Liver (tissue), 9 donors: ENCODE results near the gene SPATA1. TPM values are rescaled to one million over a fixed set of nuclear protein-coding genes. Genes with fewer than 3 reads are reported as not detected.

ENCODE experiments used
- DNase-seq: peaks from one replicate; pipeline ENCODE4 v3.0.0-alpha.2; 2017; ENCODE audit warnings: low spot score
- H3K27ac ChIP-seq, 2 donors: one replicate each; pipeline ENCODE4 v1.7.0; 2013; ENCODE audit warnings: inconsistent platforms in 2 of 2, low read length in 2 of 2, control low read depth in 1 of 2, low read depth in 1 of 2, mild to moderate bottlenecking in 1 of 2
- H3K27me3 ChIP-seq, 4 donors: one replicate each; pipeline versions ENCODE4 v1.6.1 to v1.7.0; 2013; ENCODE audit warnings: low read length in 3 of 4, inconsistent platforms in 1 of 4, mild to moderate bottlenecking in 1 of 4, moderate library complexity in 1 of 4; ENCODE audit not compliant: control insufficient read depth in 4 of 4, insufficient read depth in 4 of 4
- H3K36me3 ChIP-seq, 4 donors: one replicate each; pipeline versions ENCODE4 v1.6.1 to v1.7.0; 2013; ENCODE audit warnings: low read length in 3 of 4, mild to moderate bottlenecking in 3 of 4, low read depth in 1 of 4, moderate library complexity in 1 of 4; ENCODE audit not compliant: control insufficient read depth in 4 of 4, insufficient read depth in 3 of 4
- H3K4me1 ChIP-seq, 4 donors: one replicate each; pipeline versions ENCODE4 v1.6.1 to v1.7.0; 2013; ENCODE audit warnings: low read length in 3 of 4, mild to moderate bottlenecking in 3 of 4, moderate library complexity in 1 of 4; ENCODE audit not compliant: control insufficient read depth in 4 of 4, insufficient read depth in 4 of 4
- H3K4me3 ChIP-seq, 3 donors: one replicate each; pipeline versions ENCODE4 v1.6.1 to v1.7.0; 2013; ENCODE audit warnings: low read length in 3 of 3, control low read depth in 1 of 3, low read depth in 1 of 3, mild to moderate bottlenecking in 1 of 3
- H3K9ac ChIP-seq, 2 donors: one replicate each; pipeline ENCODE4 v1.7.0; 2013; ENCODE audit warnings: low read length in 2 of 2, mild to moderate bottlenecking in 2 of 2, moderate library complexity in 2 of 2, control low read depth in 1 of 2, low read depth in 1 of 2
- H3K9me3 ChIP-seq, 4 donors: one replicate each; pipeline versions ENCODE4 v1.6.1 to v1.7.0; 2013; ENCODE audit warnings: low read length in 3 of 4; ENCODE audit not compliant: control insufficient read depth in 4 of 4
- ATF3 ChIP-seq: IDR thresholded peaks from 2 replicates; pipeline ENCODE4 v1.6.1; 2016; ENCODE audit warnings: antibody characterized with exemption
- EGR1 ChIP-seq, 2 donors: IDR thresholded peaks; 2 replicates each; pipeline ENCODE4 v1.6.1; 2016 to 2018; ENCODE audit warnings: antibody characterized with exemption in 2 of 2, low read depth in 2 of 2
- FOXA1 ChIP-seq: IDR thresholded peaks from 2 replicates; pipeline ENCODE4 v1.6.1; 2016; ENCODE audit warnings: antibody characterized with exemption
- FOXA2 ChIP-seq: IDR thresholded peaks from 2 replicates; pipeline ENCODE4 v1.6.1; 2016; ENCODE audit warnings: antibody characterized with exemption
- GABPA ChIP-seq, 2 donors: IDR thresholded peaks in 1 of 2; conservative IDR thresholded peaks in 1 of 2; 2 replicates each; pipeline ENCODE4 v1.6.1; 2016; ENCODE audit warnings: antibody characterized with exemption in 2 of 2, mild to moderate bottlenecking in 1 of 2, moderate library complexity in 1 of 2
- HNF4A ChIP-seq, 2 donors: conservative IDR thresholded peaks; 2 replicates each; pipeline ENCODE4 v1.6.1; 2016; ENCODE audit warnings: antibody characterized with exemption in 2 of 2, mild to moderate bottlenecking in 2 of 2
- HNF4G ChIP-seq: IDR thresholded peaks from 2 replicates; pipeline ENCODE4 v1.6.1; 2016; ENCODE audit warnings: antibody characterized with exemption
- JUND ChIP-seq, 2 donors: IDR thresholded peaks; 2 replicates each; pipeline ENCODE4 v1.6.1; 2016; ENCODE audit warnings: antibody characterized with exemption in 2 of 2
- MAX ChIP-seq: IDR thresholded peaks from 2 replicates; pipeline ENCODE4 v1.6.1; 2016; ENCODE audit warnings: antibody characterized with exemption
- NR2F2 ChIP-seq: IDR thresholded peaks from 2 replicates; pipeline ENCODE4 v1.6.1; 2016; ENCODE audit warnings: antibody characterized with exemption
- RAD21 ChIP-seq, 2 donors: IDR thresholded peaks; 2 replicates each; pipeline ENCODE4 v1.6.1; 2016; ENCODE audit warnings: antibody characterized with exemption in 2 of 2, mild to moderate bottlenecking in 2 of 2
- REST ChIP-seq: IDR thresholded peaks from 2 replicates; pipeline ENCODE4 v1.6.1; 2016; ENCODE audit warnings: antibody characterized with exemption, mild to moderate bottlenecking
- RXRA ChIP-seq, 2 donors: IDR thresholded peaks; 2 replicates each; pipeline ENCODE4 v1.6.1; 2017 to 2018; ENCODE audit warnings: antibody characterized with exemption in 2 of 2, mild to moderate bottlenecking in 1 of 2
- SP1 ChIP-seq: IDR thresholded peaks from 2 replicates; pipeline ENCODE4 v1.6.1; 2018; ENCODE audit warnings: antibody characterized with exemption, mild to moderate bottlenecking
- TAF1 ChIP-seq: conservative IDR thresholded peaks from 2 replicates; pipeline ENCODE4 v1.6.1; 2016; ENCODE audit warnings: antibody characterized with exemption, mild to moderate bottlenecking
- YY1 ChIP-seq: IDR thresholded peaks from 2 replicates; pipeline ENCODE4 v1.6.1; 2016; ENCODE audit warnings: antibody characterized with exemption, mild to moderate bottlenecking
- ZBTB33 ChIP-seq: IDR thresholded peaks from 2 replicates; pipeline ENCODE4 v1.6.1; 2016; ENCODE audit warnings: antibody characterized with exemption
- WGBS: extraction: QIAGEN DNeasy Blood & Tissue Kit; methylation state at CpG from one replicate; pipeline ENCODE4 v1.1.7; 2013; 5-methylcytosine and 5-hydroxymethylcytosine counted together
- polyA plus RNA-seq, 2 donors: library from polyadenylated mRNA; stranded (reverse) in 1 of 2; unstranded in 1 of 2; fragments of 200-250 nt in 1 of 2; fragments of >200 nt in 1 of 2; fragmentation: Nextera tagmentation in 1 of 2; extraction: Ambion mirVana in 1 of 2; gene quantifications; one replicate each; pipeline versions ENCODE4 v1.2.1 to v1.2.3, GENCODE V29; 2013 to 2015
- total RNA-seq, 2 donors: library from RNA; depleted of rRNA; stranded (reverse); fragments of >200 nt; gene quantifications; one replicate each; pipeline ENCODE4 v1.2.3, GENCODE V29; 2014
- TF ChIP-seq, protein P1 (sequence below): fragments of 150-350 bp; IDR thresholded peaks from 2 replicates; pipeline ENCODE4 v1.5.1; 2017; ENCODE audit warnings: improper control_type of control experiment, low read depth, low read length; ENCODE audit not compliant: missing input control
- donor health status: healthy.
- donor health status: healthy.
- donor health status: healthy.
- donor health status: healthy.
- donor health status: healthy.

The SPATA1 gene
- total and polyA plus RNA-seq, 4 donors = 0.06 to 2.2 (median 0.54) TPM

DNA sequence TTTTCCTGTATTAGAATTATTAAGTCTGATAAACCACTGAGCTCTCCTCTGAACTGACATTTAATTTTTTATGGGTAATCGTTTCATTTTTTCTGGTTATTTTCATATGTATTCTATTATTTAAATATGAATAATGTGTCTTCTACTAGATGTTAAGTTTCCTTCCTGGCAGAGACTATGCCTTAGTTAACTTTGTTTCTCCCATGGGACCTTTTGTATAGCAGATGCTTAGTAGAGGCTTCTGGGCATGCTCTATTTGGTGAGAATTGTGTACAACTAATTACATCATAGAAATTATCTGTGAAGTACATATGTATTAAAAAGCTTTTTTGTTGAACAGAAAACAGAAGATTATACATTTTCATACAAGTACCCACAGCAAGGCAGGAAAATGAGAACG lies 44.6 kb downstream of the SPATA1 start:
- Histone ChIP-seq H3K9me3 (no peaks in the 10 kb centered on the region), H3K9ac (no peak overlapping the region), H3K27me3 (no peaks in the 10 kb centered on the region), H3K27ac (no peak overlapping the region), H3K36me3 (peaks cover 1 to 19% (median 11%) of the 10 kb centered on the region in 4 donors), H3K4me1 (no peaks in the 10 kb centered on the region), H3K4me3 (no peak overlapping the region)
- TF ChIP-seq MAX (no peak), HNF4A (conservative IDR thresholded peaks at IDR 0.05) (no peak), ATF3 (no peak), REST (no peak), NR2F2 (no peak), RAD21 (IDR thresholded peaks at IDR 0.05) (no peak), JUND (IDR thresholded peaks at IDR 0.05) (no peak), RXRA (IDR thresholded peaks at IDR 0.05) (no peak), SP1 (no peak), TAF1 (no peak), HNF4G (no peak), EGR1 (IDR thresholded peaks at IDR 0.05; ENCODE audit: low read depth in 2 of 2) (no peak), FOXA1 (no peak), YY1 (no peak), ZBTB33 (no peak), FOXA2 (no peak), GABPA (IDR thresholded peaks at IDR 0.05 in 1 of 2, conservative IDR thresholded peaks at IDR 0.05 in 1 of 2) (no peak)
- TF ChIP-seq, protein P1, sequence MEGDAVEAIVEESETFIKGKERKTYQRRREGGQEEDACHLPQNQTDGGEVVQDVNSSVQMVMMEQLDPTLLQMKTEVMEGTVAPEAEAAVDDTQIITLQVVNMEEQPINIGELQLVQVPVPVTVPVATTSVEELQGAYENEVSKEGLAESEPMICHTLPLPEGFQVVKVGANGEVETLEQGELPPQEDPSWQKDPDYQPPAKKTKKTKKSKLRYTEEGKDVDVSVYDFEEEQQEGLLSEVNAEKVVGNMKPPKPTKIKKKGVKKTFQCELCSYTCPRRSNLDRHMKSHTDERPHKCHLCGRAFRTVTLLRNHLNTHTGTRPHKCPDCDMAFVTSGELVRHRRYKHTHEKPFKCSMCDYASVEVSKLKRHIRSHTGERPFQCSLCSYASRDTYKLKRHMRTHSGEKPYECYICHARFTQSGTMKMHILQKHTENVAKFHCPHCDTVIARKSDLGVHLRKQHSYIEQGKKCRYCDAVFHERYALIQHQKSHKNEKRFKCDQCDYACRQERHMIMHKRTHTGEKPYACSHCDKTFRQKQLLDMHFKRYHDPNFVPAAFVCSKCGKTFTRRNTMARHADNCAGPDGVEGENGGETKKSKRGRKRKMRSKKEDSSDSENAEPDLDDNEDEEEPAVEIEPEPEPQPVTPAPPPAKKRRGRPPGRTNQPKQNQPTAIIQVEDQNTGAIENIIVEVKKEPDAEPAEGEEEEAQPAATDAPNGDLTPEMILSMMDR = no peak
- 95% methylated on average over 2 of the region's 2 CpGs for WGBS
- no peak for DNase-seq
